SU-DHL-6 (cell line): ENCODE results near the gene DNAH7.

Experiments
- CTCF ChIP-seq: fragments of 200-600 bp; sonication (generic); IDR thresholded peaks from one replicate; pipeline ENCODE4 v1.5.1; 2017; ENCODE audit warnings: antibody characterized with exemption, mild to moderate bottlenecking, low read length, moderate library complexity; ENCODE audit not compliant: insufficient read depth, poor library complexity, severe bottlenecking
- EZH2phosphoT487 ChIP-seq: fragments of 200-600 bp; sonication (generic), shearing (Covaris generic); conservative IDR thresholded peaks from 2 replicates; pipeline ENCODE4 v1.6.1; 2018; ENCODE audit warnings: mild to moderate bottlenecking, antibody characterized with exemption, low read length, moderate library complexity, mixed read lengths

GRCh38 chr2:195891081-195891480 lies 177.6 kb downstream of the DNAH7 start:
- TF ChIP-seq CTCF: no peak
- no peak for TF ChIP-seq EZH2phosphoT487
